Measurements from ENCODE around the gene FAM78B.

GRCh38 chr1:166113031-166113430 is 53.8 kb downstream of the FAM78B start:
- TF ChIP-seq CTCF (IDR thresholded peaks at IDR 0.05 in 2 of 3, conservative IDR thresholded peaks at IDR 0.05 in 1 of 3; ENCODE audit: control insufficient read depth in 2 of 3, extremely low read depth in 1 of 3, insufficient read depth in 1 of 3, low read depth in 3 of 3, low read length in 3 of 3), result no peak
- no peak for TF ChIP-seq FOXK2 (IDR thresholded peaks at IDR 0.05)
- no peak for TF ChIP-seq EP300 (IDR thresholded peaks at IDR 0.05; ENCODE audit: borderline replicate concordance in 1 of 2, control insufficient read depth in 1 of 2, low read depth in 2 of 2, low read length in 2 of 2)
- TF ChIP-seq ZZZ3 (IDR thresholded peaks at IDR 0.05; ENCODE audit: control insufficient read depth, insufficient read length, low read depth), result no peak
- no peak for TF ChIP-seq JUNB (IDR thresholded peaks at IDR 0.05)

Data from GM12878 (cell line).